HepG2 (cell line): Measurements from ENCODE around the gene S100P. TPM values are rescaled to one million over a fixed set of nuclear protein-coding genes. Genes with fewer than 3 reads are reported as not detected.

Source experiments
- ATAC-seq: fragments of 200-7000 bp; cut with Tn5 transposase; 3 replicates; pipeline ENCODE4 v1.9.1; 2020; ENCODE audit warnings: mild to moderate bottlenecking, moderate library complexity
- BruUV-seq: library from RNA; stranded (reverse); fragments of 400-500 nt; replicated peaks from 2 replicates; lab custom pipeline; 2021; lab: Mats Ljungman, UMichigan
- CTCF ChIA-PET: fragments of 300-600 bp; formaldehyde crosslinking; extraction: SDS; loops from one replicate; lab custom pipeline; 2021; ENCODE audit warnings: low total read pairs, inconsistent platforms, low intra/inter-chr PET ratio; lab: Yijun Ruan, JAX
- POLR2A ChIA-PET: fragments of 350-600 bp; sonication (Branson Sonifier 250); formaldehyde crosslinking; loops from one replicate; lab custom pipeline; 2020; ENCODE audit warnings: antibody characterized with exemption, inconsistent platforms; lab: Yijun Ruan, JAX
- DNase-seq: peaks from one replicate; pipeline ENCODE4 v3.0.0-alpha.2; 2015; ENCODE audit warnings: low spot score
- FAIRE-seq: peaks from 3 replicates; lab custom pipeline; 2011; peaks lifted over from hg19 to GRCh38; lab: Jason Lieb, UNC
- H2AFZ ChIP-seq: one replicate; pipeline ENCODE4 v1.6.1; 2011; ENCODE audit warnings: low read length, inconsistent platforms
- H3K27ac ChIP-seq: fragments of 300-600 bp; 3 replicates; pipeline ENCODE4 v1.8.0; 2011; ENCODE audit warnings: mixed run types, mild to moderate bottlenecking, mixed read lengths, low read length, inconsistent platforms; ENCODE audit not compliant: insufficient read depth; ENCODE audit errors: extremely low read length
- H3K27me3 ChIP-seq, 2 experiments: fragments of 200-600 bp in 1 of 2; 2 replicates in 1 of 2; 3 replicates in 1 of 2; pipeline versions ENCODE4 v1.6.0 to v1.8.0; 2011; ENCODE audit warnings: low read length in 2 of 2, mild to moderate bottlenecking in 2 of 2, moderate library complexity in 2 of 2, inconsistent platforms in 1 of 2; ENCODE audit not compliant: insufficient read depth in 2 of 2, control insufficient read depth in 1 of 2
- H3K36me3 ChIP-seq, 2 experiments: fragments of 200-600 bp in 1 of 2; replicated peaks in 1 of 2; 2 replicates in 1 of 2; 3 replicates in 1 of 2; pipeline versions ENCODE4 v1.5.1 to v1.8.0; 2011; ENCODE audit warnings: low read length in 2 of 2, inconsistent platforms in 1 of 2; ENCODE audit not compliant: insufficient read depth in 2 of 2, control insufficient read depth in 1 of 2
- H3K4me1 ChIP-seq: 2 replicates; pipeline ENCODE4 v1.5.1; 2012; ENCODE audit warnings: low read length, inconsistent platforms; ENCODE audit not compliant: insufficient read depth
- H3K4me2 ChIP-seq: 2 replicates; pipeline ENCODE4 v1.6.0; 2011; ENCODE audit warnings: low read depth, low read length, inconsistent platforms
- H3K4me3 ChIP-seq, 3 experiments: fragments of 200-600 bp in 1 of 3; sonication (generic), shearing (Covaris generic) in 1 of 3; replicated peaks in 1 of 3; 2 replicates each; pipeline ENCODE4 v1.5.1; 2011 to 2016; ENCODE audit warnings: low read length in 3 of 3, inconsistent platforms in 2 of 3, low read depth in 2 of 3, mild to moderate bottlenecking in 2 of 3, control low read depth in 1 of 3, mixed read lengths in 1 of 3; ENCODE audit not compliant: insufficient read depth in 1 of 3
- H3K79me2 ChIP-seq: one replicate; pipeline ENCODE4 v1.6.1; 2011; ENCODE audit warnings: low read length, inconsistent platforms; ENCODE audit not compliant: insufficient read depth
- H3K9ac ChIP-seq: 2 replicates; pipeline ENCODE4 v1.6.0; 2011; ENCODE audit warnings: mild to moderate bottlenecking, low read depth, low read length, inconsistent platforms; ENCODE audit not compliant: insufficient read depth
- H3K9me3 ChIP-seq: 2 replicates; pipeline ENCODE4 v1.5.1; 2012; ENCODE audit warnings: mild to moderate bottlenecking, low read length
- H4K20me1 ChIP-seq: 2 replicates; pipeline ENCODE4 v1.6.0; 2011; ENCODE audit warnings: inconsistent platforms, mild to moderate bottlenecking, low read length, moderate library complexity; ENCODE audit not compliant: insufficient read depth
- AHDC1 ChIP-seq: sonication (generic); formaldehyde crosslinking; IDR thresholded peaks from 2 replicates; pipeline ENCODE4 v1.5.1; 2020; ENCODE audit warnings: mild to moderate bottlenecking, missing genetic modification reagents, borderline replicate concordance
- MEF2D ChIP-seq: sonication (generic); formaldehyde crosslinking; IDR thresholded peaks from 2 replicates; pipeline ENCODE4 v1.5.1; 2020; ENCODE audit warnings: mild to moderate bottlenecking, missing genetic modification reagents
- NFATC3 ChIP-seq: sonication (generic); formaldehyde crosslinking; IDR thresholded peaks from 2 replicates; pipeline ENCODE4 v1.5.1; 2020; ENCODE audit warnings: mild to moderate bottlenecking, missing genetic modification reagents
- SPEN ChIP-seq: sonication (generic); formaldehyde crosslinking; IDR thresholded peaks from 2 replicates; pipeline ENCODE4 v1.5.1; 2020; ENCODE audit warnings: low read depth, mild to moderate bottlenecking, missing genetic modification reagents
- ZNF333 ChIP-seq: sonication (generic); formaldehyde crosslinking; IDR thresholded peaks from 2 replicates; pipeline ENCODE4 v1.4.0; 2020; ENCODE audit warnings: mild to moderate bottlenecking, missing genetic modification reagents, borderline replicate concordance
- ZNF512 ChIP-seq: sonication (generic); formaldehyde crosslinking; IDR thresholded peaks from 2 replicates; pipeline ENCODE4 v1.4.0; 2020; ENCODE audit warnings: mild to moderate bottlenecking, missing genetic modification reagents
- WGBS: methylation state at CpG from one replicate; pipeline ENCODE4 v1.1.6; 2017; ENCODE audit warnings: low lambda C conversion rate; 5-methylcytosine and 5-hydroxymethylcytosine counted together
- in situ Hi-C: cut with HindIII; loops from 2 replicates; pipeline ENCODE4 v1.10.0; 2017; ENCODE audit warnings: low pct_unique_long_range_greater_than_20kb; ENCODE audit not compliant: extremely low pct_ligation_motif_present
- intact Hi-C: fragments of 100-400 bp; cut with micrococcal nuclease; formaldehyde crosslinking; loops from one replicate; pipeline ENCODE4 v1.10.0; 2022; ENCODE audit not compliant: unreplicated experiment
- polyA plus RNA-seq, 8 experiments: library from polyadenylated mRNA; depleted of rRNA in 3 of 8; stranded (reverse) in 7 of 8; unstranded in 1 of 8; fragments of >200 nt; fragmentation: Illumina TruSeq in 4 of 8; extraction: Trizol in 4 of 8; gene quantifications; 2 replicates each; pipeline versions ENCODE4 v1.2.1 to v1.2.3, GENCODE V29; 2011 to 2016; ENCODE audit warnings: low read depth in 4 of 8, missing spikeins in 1 of 8, mixed read lengths in 1 of 8; ENCODE audit not compliant: insufficient read depth in 1 of 8
- total RNA-seq, 5 experiments: library from RNA; depleted of rRNA; stranded (reverse); fragments of >200 nt; fragmentation: Illumina TruSeq; extraction: Trizol; gene quantifications; 2 replicates each; pipeline ENCODE4 v1.2.3, GENCODE V29; 2016; ENCODE audit warnings: low read depth in 1 of 5

The S100P gene
- total and polyA plus RNA-seq, 2 of the 13 experiments (the other 11 are each of a cell fraction or from before 2014, with no cell fraction given), result 278 to 1,649 TPM

GRCh38 chr4:6710996-6711395 is 17.3 kb downstream of the S100P start (continued):
- TF ChIP-seq ZNF512 (CRISPR knock-in tag) (no peak), SPEN (CRISPR knock-in tag) (no peak)

- peaks cover 42% of the 10 kb centered on the region for H3K4me1 ChIP-seq
- H3K9me3 ChIP-seq, result no peaks in the 10 kb centered on the region
- 56% methylated on average over 1 of the region's 1 CpG for WGBS
- peaks cover 22% of the 10 kb centered on the region for H3K79me2 ChIP-seq
- DNase-seq (no peak), ATAC-seq (no peak), FAIRE-seq (no peak)
- intact Hi-C loops (no loop called here), in situ Hi-C loops (no loop called here)
- TF ChIP-seq ZNF333 (no peak), NFATC3 (0 out of 2 replicates have a peak, but pooled peaks have one; percentile 10)
- no peak overlapping the region for H3K27ac ChIP-seq
- BruUV-seq, result no TSS peak
- H3K9ac ChIP-seq, result peak overlapping the region; percentile 91
- no peak overlapping the region for H2AFZ ChIP-seq
- H4K20me1 ChIP-seq, result 0 out of 2 replicates have a peak, but pooled peaks cover 8% of the 10 kb centered on the region
- ChIA-PET CTCF (no interaction called here), POLR2A (interaction anchor here (1.0 to 3.0 kb wide), 5 partner anchors 10 to 178 kb away, joined by 3 to 15 read pairs (median 9); partner anchors contain the start of gene S100P)
- no peaks in the 10 kb centered on the region for H3K36me3 ChIP-seq
- H3K4me3 ChIP-seq, result peak overlapping the region in 1 of 3 experiments; percentile 88; a peak in 1 of 6 replicates
- H3K27me3 ChIP-seq, result no peaks in the 10 kb centered on the region; a peak in 1 of 5 replicates
- peak overlapping the region; percentile 99; the same call in 1 of the 2 replicates for H3K4me2 ChIP-seq
Observed at GRCh38 chr4:6714954-6715353, 21.3 kb downstream of the S100P start.

- in situ Hi-C loops, result no loop called here
- no peak for FAIRE-seq
- TF ChIP-seq AHDC1 (CRISPR knock-in tag) (0 out of 2 replicates have a peak, but pooled peaks have one; percentile 13), MEF2D (CRISPR knock-in tag) (0 out of 2 replicates have a peak, but pooled peaks have one; percentile 26)
Observed at GRCh38 chr4:6715704-6716017, 22.0 kb downstream of the S100P start.

More at GRCh38 chr4:6715704-6716017, 22.0 kb downstream of the S100P start:
- H3K4me1 ChIP-seq, result peaks cover 45% of the 10 kb centered on the region
- no peaks in the 10 kb centered on the region for H3K9me3 ChIP-seq
- no peaks in the 10 kb centered on the region for H3K27me3 ChIP-seq
- DNase-seq (no peak), ATAC-seq (no peak; the same call in 2 of the 3 replicates)
- peak overlapping the region; percentile 91 for H3K9ac ChIP-seq
- no peaks in the 10 kb centered on the region for H3K36me3 ChIP-seq
- H2AFZ ChIP-seq, result peak overlapping the region; percentile 98
- H3K4me3 ChIP-seq, result peak overlapping the region; percentile 83 to 93 (median 88)
- ChIA-PET CTCF (no interaction called here), POLR2A (interaction anchor here (0.8 to 3.2 kb wide), 12 partner anchors 8 to 194 kb away, joined by 3 to 15 read pairs (median 6); partner anchors contain the start of genes MRFAP1, S100P and TBC1D14)
- intact Hi-C loops, result no loop called here
- H3K79me2 ChIP-seq, result peaks cover 22% of the 10 kb centered on the region
- 0 out of 2 replicates have a peak, but pooled peaks cover 8% of the 10 kb centered on the region for H4K20me1 ChIP-seq
- peak overlapping the region; percentile 79 for H3K27ac ChIP-seq
- peak overlapping the region; percentile 99 for H3K4me2 ChIP-seq
- BruUV-seq, result no TSS peak
- under 1% methylated on average over 9 of the region's 9 CpGs for whole genome bisulfite sequencing
